Tibial nerve (tissue), 4 donors: ENCODE results near the gene HSPB6.

Source experiments
- CTCF ChIP-seq, 5 experiments: fragments of 200-600 bp in 3 of 5; fragments of 450-650 bp in 2 of 5; sonication (generic) in 3 of 5; IDR thresholded peaks; one replicate each; pipeline ENCODE4 v1.5.1; 2016 to 2019; ENCODE audit warnings: antibody characterized with exemption in 5 of 5, mild to moderate bottlenecking in 3 of 5, moderate library complexity in 2 of 5
- EP300 ChIP-seq, 2 donors: sonication (generic); formaldehyde crosslinking; IDR thresholded peaks; one replicate each; pipeline ENCODE4 v1.6.1; 2017; ENCODE audit warnings: antibody characterized with exemption in 2 of 2, mild to moderate bottlenecking in 1 of 2
- POLR2A ChIP-seq, 2 donors: fragments of 450-650 bp; IDR thresholded peaks; one replicate each; pipeline ENCODE4 v1.6.1; 2017; ENCODE audit warnings: antibody characterized with exemption in 2 of 2, mild to moderate bottlenecking in 2 of 2, moderate library complexity in 2 of 2

- TF ChIP-seq CTCF (IDR thresholded peaks at IDR 0.05) = no peak
- no peak for TF ChIP-seq EP300 (IDR thresholded peaks at IDR 0.05)
- TF ChIP-seq POLR2A (IDR thresholded peaks at IDR 0.05) = no peak
Observed at GRCh38 chr19:35750167-35750566, 6.7 kb downstream of the HSPB6 start.
